Measurements from ENCODE around the gene GRHPR. TPM values are rescaled to one million over a fixed set of nuclear protein-coding genes. Genes with fewer than 3 reads are reported as not detected.

GRHPR gene
- total RNA-seq, 6 experiments from 2014 or later = 159 to 424 (median 359) TPM

DNA sequence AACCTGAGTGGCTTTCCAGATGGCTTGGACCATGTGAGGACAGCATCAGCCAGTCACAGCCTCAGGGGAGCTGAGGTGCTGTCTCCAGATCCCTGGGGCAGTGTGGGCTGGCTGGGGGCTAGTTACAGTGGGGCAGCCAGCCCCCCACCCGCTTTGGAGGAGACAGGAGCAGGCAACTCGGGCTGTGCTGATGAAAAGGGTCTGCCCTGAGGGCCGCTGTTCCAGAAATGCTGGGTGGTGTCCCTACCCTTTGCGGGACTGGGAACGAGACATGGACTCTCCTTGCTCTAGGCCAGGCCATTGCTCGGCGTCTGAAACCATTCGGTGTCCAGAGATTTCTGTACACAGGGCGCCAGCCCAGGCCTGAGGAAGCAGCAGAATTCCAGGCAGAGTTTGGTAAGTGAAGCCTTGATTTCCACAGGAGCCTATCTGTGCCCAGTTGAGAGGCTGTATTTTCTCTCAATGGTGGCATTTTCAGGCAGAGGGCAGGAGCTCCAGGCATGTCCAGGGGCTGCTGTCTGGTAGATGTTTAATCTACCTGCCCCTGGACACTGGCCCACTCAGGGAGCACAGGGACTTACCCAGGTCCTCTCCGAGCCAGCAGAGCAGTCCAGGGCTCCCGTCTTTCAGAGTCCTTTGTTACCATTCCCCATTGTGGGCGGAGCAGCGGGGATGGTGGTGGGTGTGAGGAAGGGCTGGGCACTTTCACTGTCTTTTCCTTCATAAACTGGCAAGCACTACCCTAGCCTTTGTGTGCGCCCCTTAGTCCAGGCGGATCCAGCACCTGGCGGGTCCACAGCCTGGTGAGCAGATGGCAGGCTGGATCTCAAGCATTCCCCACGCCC, 7.2 kb downstream of the GRHPR start:
- Histone ChIP-seq H3K9me3 (no peaks in the 10 kb centered on the region), H3K4me1 (peaks cover 0 to 89% (median 34%) of the 10 kb centered on the region in 4 donors), H3K27me3 (no peaks in the 10 kb centered on the region), H3K27ac (peak overlapping the region; percentile 50 to 90 (median 68)), H3K4me3 (peak overlapping the region in 1 of 3 donors; percentile 4), H3K36me3 (peaks cover 0 to 88% (median 31%) of the 10 kb centered on the region in 4 donors)
- ATAC-seq = peak; percentile 66 to 78 (median 74)
- 37% methylated on average over 6 of the region's 17 CpGs for WGBS (ENCODE audit: insufficient coverage, low coverage, low lambda C conversion rate, missing lambda C conversion rate)
- TF ChIP-seq, protein P1, sequence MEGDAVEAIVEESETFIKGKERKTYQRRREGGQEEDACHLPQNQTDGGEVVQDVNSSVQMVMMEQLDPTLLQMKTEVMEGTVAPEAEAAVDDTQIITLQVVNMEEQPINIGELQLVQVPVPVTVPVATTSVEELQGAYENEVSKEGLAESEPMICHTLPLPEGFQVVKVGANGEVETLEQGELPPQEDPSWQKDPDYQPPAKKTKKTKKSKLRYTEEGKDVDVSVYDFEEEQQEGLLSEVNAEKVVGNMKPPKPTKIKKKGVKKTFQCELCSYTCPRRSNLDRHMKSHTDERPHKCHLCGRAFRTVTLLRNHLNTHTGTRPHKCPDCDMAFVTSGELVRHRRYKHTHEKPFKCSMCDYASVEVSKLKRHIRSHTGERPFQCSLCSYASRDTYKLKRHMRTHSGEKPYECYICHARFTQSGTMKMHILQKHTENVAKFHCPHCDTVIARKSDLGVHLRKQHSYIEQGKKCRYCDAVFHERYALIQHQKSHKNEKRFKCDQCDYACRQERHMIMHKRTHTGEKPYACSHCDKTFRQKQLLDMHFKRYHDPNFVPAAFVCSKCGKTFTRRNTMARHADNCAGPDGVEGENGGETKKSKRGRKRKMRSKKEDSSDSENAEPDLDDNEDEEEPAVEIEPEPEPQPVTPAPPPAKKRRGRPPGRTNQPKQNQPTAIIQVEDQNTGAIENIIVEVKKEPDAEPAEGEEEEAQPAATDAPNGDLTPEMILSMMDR (IDR thresholded peaks at IDR 0.05) = no peak
- TF ChIP-seq POLR2A (IDR thresholded peaks at IDR 0.05) = no peak
- DNase-seq = peak; percentile 77 to 90 (median 84)
- intact Hi-C loops (cut with DNase I) = no loop called here

DNA sequence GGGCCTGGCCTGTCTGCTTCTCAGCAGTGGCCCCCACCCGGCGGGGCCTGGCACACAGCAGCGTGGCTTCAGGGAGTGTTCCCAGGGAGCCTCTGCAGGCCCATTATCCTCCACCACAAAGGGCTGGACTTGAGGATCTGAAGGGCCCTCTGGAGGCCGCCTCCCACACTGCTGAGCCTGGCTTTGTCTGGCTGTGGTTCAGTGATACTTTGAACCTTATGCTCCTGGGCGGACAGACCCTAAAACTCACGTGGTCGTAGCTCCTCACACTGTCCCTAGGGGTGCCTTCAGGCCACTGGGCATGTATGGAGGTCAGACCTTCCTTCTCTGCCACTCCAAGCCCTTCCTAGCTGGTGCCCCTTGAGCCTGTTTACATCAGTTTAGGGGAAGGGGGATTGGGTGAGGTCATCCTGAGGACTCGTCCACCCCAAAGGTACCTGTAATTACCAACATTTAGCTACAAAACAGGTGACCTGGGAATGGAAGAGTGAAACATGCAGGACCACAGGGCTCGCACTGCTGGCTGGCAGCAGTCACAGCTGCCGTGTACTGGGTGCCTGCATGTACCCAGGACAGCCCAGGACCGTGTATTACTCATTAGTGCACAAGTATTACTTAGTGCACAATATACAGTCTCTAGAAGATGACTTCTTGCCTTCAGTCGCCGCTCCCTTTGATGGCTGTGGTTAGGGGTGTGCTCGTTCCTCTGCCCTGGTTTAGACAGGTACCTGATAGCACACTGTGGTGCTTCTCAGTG, 8.5 kb downstream of the GRHPR start:
- no peak overlapping the region for H3K4me3 ChIP-seq
- TF ChIP-seq POLR2A (IDR thresholded peaks at IDR 0.05) = no peak
- TF ChIP-seq, protein P1 (IDR thresholded peaks at IDR 0.05) = peak in 3 of 4 donors; percentile 25 to 50 (median 26)
- DNase-seq (peak; percentile 47 to 79 (median 77)), ATAC-seq (peak; percentile 66 to 74 (median 74))
- peaks cover 5 to 96% (median 36%) of the 10 kb centered on the region in 4 donors for H3K36me3 ChIP-seq
- 33% methylated on average over 5 of the region's 14 CpGs for WGBS (ENCODE audit: insufficient coverage, low coverage, low lambda C conversion rate, missing lambda C conversion rate)
- no peaks in the 10 kb centered on the region for H3K9me3 ChIP-seq
- peak overlapping the region in 2 of 3 donors; percentile 22 to 90 for H3K27ac ChIP-seq
- no peaks in the 10 kb centered on the region for H3K27me3 ChIP-seq
- intact Hi-C loops (cut with DNase I) = no loop called here
- peaks cover 0 to 82% (median 29%) of the 10 kb centered on the region in 4 donors for H3K4me1 ChIP-seq

DNA sequence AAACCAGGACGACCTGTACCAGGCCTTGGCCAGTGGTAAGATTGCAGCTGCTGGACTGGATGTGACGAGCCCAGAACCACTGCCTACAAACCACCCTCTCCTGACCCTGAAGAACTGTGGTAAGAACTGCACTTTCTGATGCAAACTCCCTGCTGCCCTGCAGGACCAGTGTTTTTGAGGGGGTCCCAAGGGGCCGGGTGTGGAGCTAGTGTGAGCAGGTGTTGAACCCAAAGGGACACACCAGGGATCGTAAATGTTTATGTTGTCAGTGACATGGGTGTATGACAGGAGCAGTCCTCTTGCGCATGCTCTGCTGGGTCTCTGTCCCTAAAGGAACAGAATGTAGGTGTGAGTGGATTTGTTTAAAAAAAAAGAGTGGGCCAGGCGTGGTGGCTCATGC, 9.5 kb downstream of the GRHPR start:
- intact Hi-C loops (cut with DNase I) = no loop called here
- Histone ChIP-seq H3K27ac (peak overlapping the region in 1 of 3 donors; percentile 90), H3K27me3 (no peaks in the 10 kb centered on the region), H3K9me3 (no peaks in the 10 kb centered on the region), H3K4me1 (peaks cover 0 to 83% (median 28%) of the 10 kb centered on the region in 4 donors), H3K4me3 (no peak overlapping the region), H3K36me3 (peaks cover 8 to 95% (median 38%) of the 10 kb centered on the region in 4 donors)
- DNase-seq (no peak), ATAC-seq (no peak)
- 86% methylated on average over 2 of the region's 6 CpGs for WGBS (ENCODE audit: insufficient coverage, low coverage, low lambda C conversion rate, missing lambda C conversion rate)
- TF ChIP-seq, protein P1 (IDR thresholded peaks at IDR 0.05) = no peak
- TF ChIP-seq POLR2A (IDR thresholded peaks at IDR 0.05) = no peak

DNA sequence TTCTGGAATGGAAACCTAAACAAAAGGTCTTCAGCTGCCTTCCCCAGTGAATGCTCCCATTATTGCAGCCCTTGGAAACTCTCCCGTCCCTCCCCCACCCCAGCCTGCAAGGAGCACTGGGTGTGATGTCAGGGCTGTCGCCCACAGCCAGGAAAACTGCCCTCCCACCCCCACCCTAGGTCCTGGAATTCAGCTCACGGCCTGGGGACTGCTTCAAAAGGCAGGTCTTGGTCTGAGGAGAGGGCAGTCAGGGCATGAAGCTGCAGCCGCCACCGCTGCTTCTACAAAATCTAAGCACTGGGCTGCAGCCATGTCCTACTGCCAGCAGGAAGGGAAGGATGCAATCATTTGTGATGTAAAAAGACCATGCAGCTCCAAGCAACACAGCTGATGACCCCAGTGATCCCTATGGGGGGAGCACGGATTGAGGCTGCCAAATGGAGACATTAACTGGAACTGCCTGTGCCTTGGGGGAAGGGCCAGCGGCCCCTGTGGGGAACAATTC, 11.4 kb downstream of the GRHPR start:
- H3K36me3 ChIP-seq = peaks cover 8 to 95% (median 39%) of the 10 kb centered on the region in 4 donors
- H3K4me1 ChIP-seq = peaks cover 0 to 80% (median 27%) of the 10 kb centered on the region in 4 donors
- no peaks in the 10 kb centered on the region for H3K9me3 ChIP-seq
- intact Hi-C loops (cut with DNase I) = no loop called here
- no peak overlapping the region for H3K4me3 ChIP-seq
- no peak for ATAC-seq
- H3K27me3 ChIP-seq = no peaks in the 10 kb centered on the region
- DNase-seq = no peak
- no peak overlapping the region for H3K27ac ChIP-seq
- no CpG with 5 or more reads among the region's 7 CpGs for WGBS (ENCODE audit: insufficient coverage, low coverage, low lambda C conversion rate, missing lambda C conversion rate)
- TF ChIP-seq, protein P1 (IDR thresholded peaks at IDR 0.05) = no peak
- TF ChIP-seq POLR2A (IDR thresholded peaks at IDR 0.05) = no peak

Measured in right lobe of liver (tissue), 6 donors.